NCI-H446 (cell line): ENCODE measurements around the gene NPM1.
A peak's percentile ranks its signal among the peaks of the same experiment; 100 is the strongest.
"Not testable (repeated sequence)": the region's sequence is repeated elsewhere in the genome, so short reads cannot be mapped to it uniquely, and the experiment has no call there.

Experiments
- DNase-seq, 2 experiments: peaks; one replicate each; lab custom pipeline; 2025; lab: John Stamatoyannopoulos, UW

The NPM1 gene

GRCh38 chr5:171386006-171386671 lies 1.5 kb upstream of the NPM1 start:
- no peak for DNase-seq

GRCh38 chr5:171386861-171387344 lies 746 bp upstream of the NPM1 start:
- peak; percentile 49 to 63 for DNase-seq

- peak; percentile 35 to 78 for DNase-seq
These were observed 544 bp downstream of the NPM1 start for GRCh38 chr5:171387970-171388815.

- peak in 1 of 2 experiments; percentile 46 for DNase-seq
These were observed 1.1 kb downstream of the NPM1 start for GRCh38 chr5:171388816-171389168.

GRCh38 chr5:171390883-171391677 lies 3.4 kb downstream of the NPM1 start:
- DNase-seq: no peak

- no peak for DNase-seq
These were observed 4.4 kb downstream of the NPM1 start for GRCh38 chr5:171391996-171392577.

- no peak for DNase-seq
These were observed 5.0 kb downstream of the NPM1 start for GRCh38 chr5:171392585-171393159.

GRCh38 chr5:171395042-171395441 lies 7.4 kb downstream of the NPM1 start:
- no peak for DNase-seq

GRCh38 chr5:171396583-171396982 lies 8.9 kb downstream of the NPM1 start:
- not testable (repeated sequence) for DNase-seq

GRCh38 chr5:171397190-171397589 lies 9.5 kb downstream of the NPM1 start:
- DNase-seq: no peak

GRCh38 chr5:171397599-171397998 lies 9.9 kb downstream of the NPM1 start:
- DNase-seq: no peak

- DNase-seq: not testable (repeated sequence)
These were observed 11.0 kb downstream of the NPM1 start for GRCh38 chr5:171398660-171399059.

- DNase-seq: no peak
These were observed 12.5 kb downstream of the NPM1 start for GRCh38 chr5:171400169-171400568.

- no peak for DNase-seq
These were observed 13.7 kb downstream of the NPM1 start for GRCh38 chr5:171401167-171401947.

GRCh38 chr5:171402751-171403150 lies 15.1 kb downstream of the NPM1 start:
- not testable (repeated sequence) for DNase-seq

GRCh38 chr5:171405615-171406014 lies 18.0 kb downstream of the NPM1 start:
- DNase-seq: no peak

GRCh38 chr5:171407234-171407633 lies 19.6 kb downstream of the NPM1 start:
- DNase-seq: no peak

- no peak for DNase-seq
These were observed 21.8 kb downstream of the NPM1 start for GRCh38 chr5:171409164-171410136.

GRCh38 chr5:171410181-171410580 lies 22.5 kb downstream of the NPM1 start:
- no peak for DNase-seq

GRCh38 chr5:171412186-171412585 lies 24.5 kb downstream of the NPM1 start:
- no peak for DNase-seq
